ENCODE data around the gene LIN7C. TPM values are rescaled to one million over a fixed set of nuclear protein-coding genes. Genes with fewer than 3 reads are reported as not detected.

LIN7C gene
- total and polyA plus RNA-seq, 2 of the 13 experiments (the other 11 are each of a cell fraction or from before 2014, with no cell fraction given) = 14.8 to 37.2 TPM

DNA sequence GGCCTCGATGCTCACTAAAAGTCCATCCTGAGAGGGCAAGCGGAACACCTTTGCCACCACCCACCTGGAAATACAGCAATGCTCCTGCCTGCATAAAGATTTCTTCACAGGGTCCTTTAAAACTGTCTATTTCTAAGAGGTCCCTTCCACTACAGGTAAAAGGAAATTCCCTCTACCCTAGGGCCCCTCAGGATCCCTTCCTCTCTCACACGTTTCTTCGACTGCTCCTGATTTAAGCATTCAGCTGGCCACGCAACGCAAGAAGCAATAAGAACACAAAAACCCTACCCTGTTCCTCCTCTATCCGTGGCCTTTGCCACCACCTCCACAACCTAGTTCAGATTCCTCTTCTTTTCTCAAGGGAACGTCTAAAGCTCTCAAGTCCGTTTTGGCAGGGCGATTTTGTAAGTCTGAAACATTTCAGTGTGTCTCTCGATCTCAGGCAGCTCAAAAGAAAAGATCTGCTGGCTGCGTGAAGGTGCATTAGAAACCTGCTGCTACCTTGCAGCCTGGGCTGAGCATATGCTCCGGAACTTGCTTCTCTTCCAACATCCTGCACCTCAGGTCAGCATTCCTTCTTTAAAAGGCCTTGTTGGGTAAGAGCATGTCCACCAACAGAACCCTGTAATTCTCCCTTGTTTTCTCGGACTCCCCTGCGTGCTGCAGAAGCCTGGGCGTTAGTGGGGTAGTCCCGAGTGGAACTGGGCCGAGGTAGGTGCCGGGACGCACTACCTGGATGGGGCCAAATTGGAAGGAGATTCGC, 35.6 kb downstream of the LIN7C start (continued):
- TF ChIP-seq IRF2 (CRISPR knock-in tag; IDR thresholded peaks at IDR 0.05) = no peak
- no peak for TF ChIP-seq ZNF720 (CRISPR knock-in tag; IDR thresholded peaks at IDR 0.05)
- TF ChIP-seq HOXA3 (CRISPR knock-in tag; IDR thresholded peaks at IDR 0.05) = no peak
- no peak for TF ChIP-seq MIER3 (CRISPR knock-in tag; IDR thresholded peaks at IDR 0.05; ENCODE audit: borderline replicate concordance)
- no peak for TF ChIP-seq ZNF530 (CRISPR knock-in tag; IDR thresholded peaks at IDR 0.05; ENCODE audit: low read depth)
- no peak for TF ChIP-seq NONO (IDR thresholded peaks at IDR 0.05)
- no peak for TF ChIP-seq NONO (CRISPR knock-in tag; conservative IDR thresholded peaks at IDR 0.05)
- no peak for TF ChIP-seq ZNF431 (CRISPR knock-in tag; IDR thresholded peaks at IDR 0.05; ENCODE audit: borderline replicate concordance, low read depth)
- TF ChIP-seq IKZF1 (IDR thresholded peaks at IDR 0.05) = no peak
- TF ChIP-seq, protein P1, sequence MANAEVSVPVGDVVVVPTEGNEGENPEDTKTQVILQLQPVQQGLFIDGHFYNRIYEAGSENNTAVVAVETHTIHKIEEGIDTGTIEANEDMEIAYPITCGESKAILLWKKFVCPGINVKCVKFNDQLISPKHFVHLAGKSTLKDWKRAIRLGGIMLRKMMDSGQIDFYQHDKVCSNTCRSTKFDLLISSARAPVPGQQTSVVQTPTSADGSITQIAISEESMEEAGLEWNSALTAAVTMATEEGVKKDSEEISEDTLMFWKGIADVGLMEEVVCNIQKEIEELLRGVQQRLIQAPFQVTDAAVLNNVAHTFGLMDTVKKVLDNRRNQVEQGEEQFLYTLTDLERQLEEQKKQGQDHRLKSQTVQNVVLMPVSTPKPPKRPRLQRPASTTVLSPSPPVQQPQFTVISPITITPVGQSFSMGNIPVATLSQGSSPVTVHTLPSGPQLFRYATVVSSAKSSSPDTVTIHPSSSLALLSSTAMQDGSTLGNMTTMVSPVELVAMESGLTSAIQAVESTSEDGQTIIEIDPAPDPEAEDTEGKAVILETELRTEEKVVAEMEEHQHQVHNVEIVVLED (CRISPR knock-in tag; IDR thresholded peaks at IDR 0.05; ENCODE audit: borderline replicate concordance) = no peak; the same call in 1 of the 2 replicates
- no peak for TF ChIP-seq ZFAT (CRISPR knock-in tag; conservative IDR thresholded peaks at IDR 0.05)
- no peak for TF ChIP-seq XRCC5 (optimal IDR thresholded peaks at IDR 0.05; ENCODE audit: low read length)
- no peak for TF ChIP-seq HMGA1 (CRISPR knock-in tag; conservative IDR thresholded peaks at IDR 0.05)
- TF ChIP-seq, protein P2, sequence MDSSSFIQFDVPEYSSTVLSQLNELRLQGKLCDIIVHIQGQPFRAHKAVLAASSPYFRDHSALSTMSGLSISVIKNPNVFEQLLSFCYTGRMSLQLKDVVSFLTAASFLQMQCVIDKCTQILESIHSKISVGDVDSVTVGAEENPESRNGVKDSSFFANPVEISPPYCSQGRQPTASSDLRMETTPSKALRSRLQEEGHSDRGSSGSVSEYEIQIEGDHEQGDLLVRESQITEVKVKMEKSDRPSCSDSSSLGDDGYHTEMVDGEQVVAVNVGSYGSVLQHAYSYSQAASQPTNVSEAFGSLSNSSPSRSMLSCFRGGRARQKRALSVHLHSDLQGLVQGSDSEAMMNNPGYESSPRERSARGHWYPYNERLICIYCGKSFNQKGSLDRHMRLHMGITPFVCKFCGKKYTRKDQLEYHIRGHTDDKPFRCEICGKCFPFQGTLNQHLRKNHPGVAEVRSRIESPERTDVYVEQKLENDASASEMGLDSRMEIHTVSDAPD (CRISPR knock-in tag; IDR thresholded peaks at IDR 0.05) = no peak
- TF ChIP-seq MTF2 (CRISPR knock-in tag; IDR thresholded peaks at IDR 0.05; ENCODE audit: borderline replicate concordance) = 0 out of 2 replicates have a peak, but pooled peaks have one; percentile 48
- no peak for TF ChIP-seq ZZZ3 (CRISPR knock-in tag; IDR thresholded peaks at IDR 0.05; ENCODE audit: borderline replicate concordance)
- no peak for TF ChIP-seq TP53 (CRISPR knock-in tag; conservative IDR thresholded peaks at IDR 0.05)
- no peak for TF ChIP-seq SP1 (IDR thresholded peaks at IDR 0.05)
- no peak for TF ChIP-seq SP1 (CRISPR knock-in tag; IDR thresholded peaks at IDR 0.05)
- TF ChIP-seq ZNF678 (CRISPR knock-in tag; IDR thresholded peaks at IDR 0.05) = no peak
- TF ChIP-seq TAF1 (CRISPR knock-in tag; IDR thresholded peaks at IDR 0.05) = no peak; the same call in 1 of the 2 replicates
- no peak for TF ChIP-seq CEBPB (IDR thresholded peaks at IDR 0.05; ENCODE audit: borderline replicate concordance, low read depth, low read length)
- TF ChIP-seq, protein P3, sequence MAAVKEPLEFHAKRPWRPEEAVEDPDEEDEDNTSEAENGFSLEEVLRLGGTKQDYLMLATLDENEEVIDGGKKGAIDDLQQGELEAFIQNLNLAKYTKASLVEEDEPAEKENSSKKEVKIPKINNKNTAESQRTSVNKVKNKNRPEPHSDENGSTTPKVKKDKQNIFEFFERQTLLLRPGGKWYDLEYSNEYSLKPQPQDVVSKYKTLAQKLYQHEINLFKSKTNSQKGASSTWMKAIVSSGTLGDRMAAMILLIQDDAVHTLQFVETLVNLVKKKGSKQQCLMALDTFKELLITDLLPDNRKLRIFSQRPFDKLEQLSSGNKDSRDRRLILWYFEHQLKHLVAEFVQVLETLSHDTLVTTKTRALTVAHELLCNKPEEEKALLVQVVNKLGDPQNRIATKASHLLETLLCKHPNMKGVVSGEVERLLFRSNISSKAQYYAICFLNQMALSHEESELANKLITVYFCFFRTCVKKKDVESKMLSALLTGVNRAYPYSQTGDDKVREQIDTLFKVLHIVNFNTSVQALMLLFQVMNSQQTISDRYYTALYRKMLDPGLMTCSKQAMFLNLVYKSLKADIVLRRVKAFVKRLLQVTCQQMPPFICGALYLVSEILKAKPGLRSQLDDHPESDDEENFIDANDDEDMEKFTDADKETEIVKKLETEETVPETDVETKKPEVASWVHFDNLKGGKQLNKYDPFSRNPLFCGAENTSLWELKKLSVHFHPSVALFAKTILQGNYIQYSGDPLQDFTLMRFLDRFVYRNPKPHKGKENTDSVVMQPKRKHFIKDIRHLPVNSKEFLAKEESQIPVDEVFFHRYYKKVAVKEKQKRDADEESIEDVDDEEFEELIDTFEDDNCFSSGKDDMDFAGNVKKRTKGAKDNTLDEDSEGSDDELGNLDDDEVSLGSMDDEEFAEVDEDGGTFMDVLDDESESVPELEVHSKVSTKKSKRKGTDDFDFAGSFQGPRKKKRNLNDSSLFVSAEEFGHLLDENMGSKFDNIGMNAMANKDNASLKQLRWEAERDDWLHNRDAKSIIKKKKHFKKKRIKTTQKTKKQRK (IDR thresholded peaks at IDR 0.05; ENCODE audit: low read length) = no peak
- 0 out of 2 replicates have a peak, but pooled peaks have one; percentile 19 for TF ChIP-seq TGIF2 (CRISPR knock-in tag; IDR thresholded peaks at IDR 0.05)
- TF ChIP-seq ZNF550 (CRISPR knock-in tag; IDR thresholded peaks at IDR 0.05; ENCODE audit: borderline replicate concordance) = no peak; the same call in 1 of the 2 replicates
